ENCODE measurements around the gene MYO1C.
"Not testable (repeated sequence)": the region's sequence is repeated elsewhere in the genome, so short reads cannot be mapped to it uniquely, and the experiment has no call there.

The MYO1C gene, protein sequence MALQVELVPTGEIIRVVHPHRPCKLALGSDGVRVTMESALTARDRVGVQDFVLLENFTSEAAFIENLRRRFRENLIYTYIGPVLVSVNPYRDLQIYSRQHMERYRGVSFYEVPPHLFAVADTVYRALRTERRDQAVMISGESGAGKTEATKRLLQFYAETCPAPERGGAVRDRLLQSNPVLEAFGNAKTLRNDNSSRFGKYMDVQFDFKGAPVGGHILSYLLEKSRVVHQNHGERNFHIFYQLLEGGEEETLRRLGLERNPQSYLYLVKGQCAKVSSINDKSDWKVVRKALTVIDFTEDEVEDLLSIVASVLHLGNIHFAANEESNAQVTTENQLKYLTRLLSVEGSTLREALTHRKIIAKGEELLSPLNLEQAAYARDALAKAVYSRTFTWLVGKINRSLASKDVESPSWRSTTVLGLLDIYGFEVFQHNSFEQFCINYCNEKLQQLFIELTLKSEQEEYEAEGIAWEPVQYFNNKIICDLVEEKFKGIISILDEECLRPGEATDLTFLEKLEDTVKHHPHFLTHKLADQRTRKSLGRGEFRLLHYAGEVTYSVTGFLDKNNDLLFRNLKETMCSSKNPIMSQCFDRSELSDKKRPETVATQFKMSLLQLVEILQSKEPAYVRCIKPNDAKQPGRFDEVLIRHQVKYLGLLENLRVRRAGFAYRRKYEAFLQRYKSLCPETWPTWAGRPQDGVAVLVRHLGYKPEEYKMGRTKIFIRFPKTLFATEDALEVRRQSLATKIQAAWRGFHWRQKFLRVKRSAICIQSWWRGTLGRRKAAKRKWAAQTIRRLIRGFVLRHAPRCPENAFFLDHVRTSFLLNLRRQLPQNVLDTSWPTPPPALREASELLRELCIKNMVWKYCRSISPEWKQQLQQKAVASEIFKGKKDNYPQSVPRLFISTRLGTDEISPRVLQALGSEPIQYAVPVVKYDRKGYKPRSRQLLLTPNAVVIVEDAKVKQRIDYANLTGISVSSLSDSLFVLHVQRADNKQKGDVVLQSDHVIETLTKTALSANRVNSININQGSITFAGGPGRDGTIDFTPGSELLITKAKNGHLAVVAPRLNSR

GRCh38 chr17:1492249-1493206 is at the start of gene MYO1C:
MYO1C (minus strand) TSS chr17:1492686; CDS start chr17:1492487, 199 bp downstream.
- H3K27me3 ChIP-seq = peaks cover 14% of the 10 kb centered on the region; the same call in 1 of the 2 replicates
- peak within 1 kb of the TSS; percentile 97 for H3K4me2 ChIP-seq
- no peak for TF ChIP-seq Cebpa-rat (IDR thresholded peaks at IDR 0.05)
- peaks cover 62% of the 10 kb centered on the region for H3K4me1 ChIP-seq
- H4K20me1 ChIP-seq = peaks cover 46% of the 10 kb centered on the region
- H3K27ac ChIP-seq = peak within 1 kb of the TSS; percentile 81
- H3K9ac ChIP-seq = peak within 1 kb of the TSS; percentile 78
- peak within 1 kb of the TSS; percentile 74 for H3K4me3 ChIP-seq
- no peaks in the 10 kb centered on the region for H3K9me3 ChIP-seq
- H3K36me3 ChIP-seq = peaks cover 28% of the 10 kb centered on the region; the same call in 1 of the 2 replicates

DNA sequence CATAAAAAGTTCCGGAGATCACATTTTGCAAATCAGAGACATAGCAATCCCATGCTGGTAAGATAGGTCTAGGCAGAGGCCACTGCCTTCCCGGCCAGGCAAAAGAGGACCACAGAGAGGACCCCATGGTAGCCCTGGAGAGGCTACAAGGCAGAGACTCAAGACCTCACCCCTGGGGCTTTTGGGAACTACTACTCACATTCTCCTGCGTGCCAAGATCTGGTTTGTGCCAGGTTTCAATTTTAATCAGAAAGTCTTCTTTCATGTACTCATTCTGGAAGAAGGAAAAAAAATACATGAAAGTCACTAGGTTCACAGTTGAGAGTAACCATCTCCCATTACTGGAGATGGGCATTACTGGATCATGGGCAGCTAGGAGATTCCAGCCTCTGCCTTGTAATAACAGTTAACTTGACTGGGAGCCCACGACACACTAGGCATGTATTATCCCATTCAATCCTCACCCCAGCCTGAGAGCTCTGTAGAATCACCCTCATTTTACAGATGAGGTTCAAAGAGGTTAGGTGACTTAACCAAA is 49.0 kb upstream of the MYO1C start:
- H3K27ac ChIP-seq = no peak overlapping the region
- peaks cover 35% of the 10 kb centered on the region for H4K20me1 ChIP-seq
- H3K36me3 ChIP-seq = peaks cover 100% of the 10 kb centered on the region
- no peak overlapping the region for H3K9ac ChIP-seq
- no peak for TF ChIP-seq Cebpa-rat (IDR thresholded peaks at IDR 0.05)
- H3K4me1 ChIP-seq = no peaks in the 10 kb centered on the region
- no peaks in the 10 kb centered on the region for H3K9me3 ChIP-seq
- H3K4me3 ChIP-seq = no peak overlapping the region
- H3K4me2 ChIP-seq = no peak overlapping the region
- H3K27me3 ChIP-seq = no peaks in the 10 kb centered on the region

DNA sequence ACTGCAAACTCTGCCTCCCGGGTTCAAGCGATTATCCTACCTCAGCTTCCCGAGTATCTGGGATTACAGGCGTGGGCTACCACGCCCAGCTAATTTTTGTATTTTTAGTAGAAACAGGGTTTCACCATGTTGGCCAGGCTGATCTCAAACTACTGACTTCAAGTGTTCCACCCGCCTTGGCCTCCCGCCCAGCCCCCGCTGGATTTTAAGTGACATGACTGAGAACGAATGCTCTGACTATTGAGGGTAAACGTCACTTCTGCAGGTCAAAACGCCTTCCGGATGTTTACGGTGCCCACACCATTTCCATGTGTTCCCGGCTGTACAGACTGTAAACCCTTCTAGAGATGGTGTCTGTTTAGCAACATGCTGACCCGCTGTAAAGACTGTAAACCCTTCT is 47.3 kb upstream of the MYO1C start:
- Histone ChIP-seq H3K4me1 (no peaks in the 10 kb centered on the region), H3K4me2 (no peak overlapping the region), H3K9me3 (no peaks in the 10 kb centered on the region), H3K27me3 (no peaks in the 10 kb centered on the region), H3K9ac (no peak overlapping the region), H3K36me3 (peaks cover 99% of the 10 kb centered on the region), H3K27ac (no peak overlapping the region), H4K20me1 (peaks cover 24% of the 10 kb centered on the region), H3K4me3 (no peak overlapping the region)
- TF ChIP-seq Cebpa-rat (IDR thresholded peaks at IDR 0.05) = no peak

GRCh38 chr17:1535737-1536136 is 43.3 kb upstream of the MYO1C start:
- Histone ChIP-seq H3K4me3 (no peak overlapping the region), H3K36me3 (peaks cover 99% of the 10 kb centered on the region), H3K27ac (no peak overlapping the region), H4K20me1 (0 out of 2 replicates have a peak, but pooled peaks cover 9% of the 10 kb centered on the region), H3K27me3 (no peaks in the 10 kb centered on the region), H3K9me3 (no peaks in the 10 kb centered on the region), H3K4me2 (no peak overlapping the region), H3K9ac (no peak overlapping the region), H3K4me1 (no peaks in the 10 kb centered on the region)
- TF ChIP-seq Cebpa-rat (IDR thresholded peaks at IDR 0.05) = no peak

- Histone ChIP-seq H3K27ac (no peak overlapping the region), H3K36me3 (peaks cover 99% of the 10 kb centered on the region), H4K20me1 (0 out of 2 replicates have a peak, but pooled peaks cover 10% of the 10 kb centered on the region), H3K4me2 (no peak overlapping the region), H3K4me3 (no peak overlapping the region), H3K4me1 (no peaks in the 10 kb centered on the region), H3K27me3 (no peaks in the 10 kb centered on the region), H3K9ac (0 out of 2 replicates have a peak overlapping the region, but pooled peaks have one; percentile 2), H3K9me3 (no peaks in the 10 kb centered on the region)
- no peak for TF ChIP-seq Cebpa-rat (IDR thresholded peaks at IDR 0.05)
Observed at GRCh38 chr17:1533661-1534325, 41.3 kb upstream of the MYO1C start.

DNA sequence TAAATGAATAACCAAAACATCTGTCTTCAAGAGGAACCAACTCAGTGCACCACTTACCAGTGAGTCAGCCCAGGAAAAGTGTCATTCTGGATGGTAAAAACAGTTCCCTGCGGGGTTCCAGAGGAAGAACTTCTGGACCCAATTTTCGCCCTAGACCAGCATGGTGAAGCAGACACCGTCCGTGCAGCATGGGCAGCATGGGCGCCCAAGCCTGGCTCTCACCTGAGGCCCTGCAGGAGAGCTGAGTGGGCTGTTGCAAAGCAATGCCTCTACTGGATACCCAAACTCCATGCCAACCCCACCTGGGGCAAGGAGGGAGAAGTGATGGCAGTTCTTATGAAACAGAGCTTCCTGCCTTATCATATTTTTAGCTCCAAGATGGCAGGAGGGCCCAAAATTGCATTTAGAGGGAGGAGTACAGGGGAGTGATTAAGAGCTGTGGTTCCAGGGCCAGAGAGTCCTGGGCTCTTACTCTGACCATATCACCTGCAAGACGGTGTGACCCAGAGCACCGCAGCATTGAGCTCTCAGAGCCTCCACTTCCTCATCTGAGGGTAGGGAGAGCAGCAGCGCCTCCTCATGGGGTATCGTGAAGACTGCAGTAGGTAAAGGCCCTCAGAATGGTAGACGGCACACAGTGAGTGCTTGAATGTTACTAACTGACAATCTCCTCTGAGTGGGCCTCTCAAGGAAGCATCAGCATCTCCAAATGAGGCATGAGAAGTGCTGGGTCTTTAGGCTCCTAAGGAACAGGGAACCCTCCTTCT is 40.5 kb upstream of the MYO1C start:
- TF ChIP-seq Cebpa-rat (IDR thresholded peaks at IDR 0.05) = no peak
- H4K20me1 ChIP-seq = 0 out of 2 replicates have a peak, but pooled peaks cover 10% of the 10 kb centered on the region
- no peaks in the 10 kb centered on the region for H3K27me3 ChIP-seq
- H3K4me2 ChIP-seq = no peak overlapping the region
- no peak overlapping the region for H3K27ac ChIP-seq
- 0 out of 2 replicates have a peak overlapping the region, but pooled peaks have one; percentile 2 for H3K9ac ChIP-seq
- H3K4me3 ChIP-seq = no peak overlapping the region
- peaks cover 99% of the 10 kb centered on the region for H3K36me3 ChIP-seq
- H3K9me3 ChIP-seq = no peaks in the 10 kb centered on the region
- H3K4me1 ChIP-seq = no peaks in the 10 kb centered on the region

GRCh38 chr17:1529863-1530262 is 37.4 kb upstream of the MYO1C start:
- no peaks in the 10 kb centered on the region for H3K27me3 ChIP-seq
- H3K4me3 ChIP-seq = no peak overlapping the region
- no peaks in the 10 kb centered on the region for H3K4me1 ChIP-seq
- H3K9me3 ChIP-seq = no peaks in the 10 kb centered on the region
- no peak overlapping the region for H3K4me2 ChIP-seq
- H3K27ac ChIP-seq = no peak overlapping the region
- TF ChIP-seq Cebpa-rat (IDR thresholded peaks at IDR 0.05) = no peak
- 0 out of 2 replicates have a peak, but pooled peaks cover 10% of the 10 kb centered on the region for H4K20me1 ChIP-seq
- H3K36me3 ChIP-seq = peaks cover 99% of the 10 kb centered on the region
- H3K9ac ChIP-seq = no peak overlapping the region

GRCh38 chr17:1526876-1527275 is 34.4 kb upstream of the MYO1C start:
- not testable (repeated sequence) for H3K4me2 ChIP-seq, H3K4me3 ChIP-seq, H3K27me3 ChIP-seq, H3K9me3 ChIP-seq, H3K27ac ChIP-seq, H3K4me1 ChIP-seq, H4K20me1 ChIP-seq, H3K9ac ChIP-seq
- peaks cover 97% of the 10 kb centered on the region for H3K36me3 ChIP-seq
